Large intestine (tissue), 3 donors: ENCODE results near the gene FIBCD1. TPM values are rescaled to one million over a fixed set of nuclear protein-coding genes. Genes with fewer than 3 reads are reported as not detected.
"Not testable (repeated sequence)": the region's sequence is repeated elsewhere in the genome, so short reads cannot be mapped to it uniquely, and the experiment has no call there.

Source experiments
- DNase-seq, 2 donors: peaks; one replicate each; pipeline versions ENCODE4 v3.0.0 to v3.0.0-alpha.2; 2013
- H3K27ac ChIP-seq: one replicate; pipeline ENCODE4 v1.5.1; 2013; ENCODE audit warnings: low read length
- H3K27me3 ChIP-seq: 2 replicates; pipeline ENCODE4 v1.6.1; 2013; ENCODE audit warnings: low read length; ENCODE audit not compliant: control insufficient read depth, insufficient read depth
- H3K36me3 ChIP-seq: 2 replicates; pipeline ENCODE4 v1.6.1; 2013; ENCODE audit warnings: low read length; ENCODE audit not compliant: control insufficient read depth, insufficient read depth
- H3K4me1 ChIP-seq: one replicate; pipeline ENCODE4 v1.6.1; 2013; ENCODE audit warnings: low read length; ENCODE audit not compliant: control insufficient read depth, insufficient read depth
- H3K4me3 ChIP-seq: one replicate; pipeline ENCODE4 v1.5.1; 2013; ENCODE audit warnings: low read length
- H3K9me3 ChIP-seq: one replicate; pipeline ENCODE4 v1.6.1; 2013; ENCODE audit warnings: mild to moderate bottlenecking, low read depth, low read length, moderate library complexity; ENCODE audit not compliant: control insufficient read depth
- WGBS: methylation state at CpG from one replicate; pipeline ENCODE4 v1.1.5; 2013; ENCODE audit warnings: low lambda C conversion rate; ENCODE audit not compliant: insufficient coverage; 5-methylcytosine and 5-hydroxymethylcytosine counted together
- polyA plus RNA-seq: library from polyadenylated mRNA; unstranded; fragments of 120-200 nt; gene quantifications from one replicate; pipeline ENCODE4 v1.2.1, GENCODE V29; 2013

The FIBCD1 gene
- polyA plus RNA-seq, 1 donor: 1.5 TPM

DNA sequence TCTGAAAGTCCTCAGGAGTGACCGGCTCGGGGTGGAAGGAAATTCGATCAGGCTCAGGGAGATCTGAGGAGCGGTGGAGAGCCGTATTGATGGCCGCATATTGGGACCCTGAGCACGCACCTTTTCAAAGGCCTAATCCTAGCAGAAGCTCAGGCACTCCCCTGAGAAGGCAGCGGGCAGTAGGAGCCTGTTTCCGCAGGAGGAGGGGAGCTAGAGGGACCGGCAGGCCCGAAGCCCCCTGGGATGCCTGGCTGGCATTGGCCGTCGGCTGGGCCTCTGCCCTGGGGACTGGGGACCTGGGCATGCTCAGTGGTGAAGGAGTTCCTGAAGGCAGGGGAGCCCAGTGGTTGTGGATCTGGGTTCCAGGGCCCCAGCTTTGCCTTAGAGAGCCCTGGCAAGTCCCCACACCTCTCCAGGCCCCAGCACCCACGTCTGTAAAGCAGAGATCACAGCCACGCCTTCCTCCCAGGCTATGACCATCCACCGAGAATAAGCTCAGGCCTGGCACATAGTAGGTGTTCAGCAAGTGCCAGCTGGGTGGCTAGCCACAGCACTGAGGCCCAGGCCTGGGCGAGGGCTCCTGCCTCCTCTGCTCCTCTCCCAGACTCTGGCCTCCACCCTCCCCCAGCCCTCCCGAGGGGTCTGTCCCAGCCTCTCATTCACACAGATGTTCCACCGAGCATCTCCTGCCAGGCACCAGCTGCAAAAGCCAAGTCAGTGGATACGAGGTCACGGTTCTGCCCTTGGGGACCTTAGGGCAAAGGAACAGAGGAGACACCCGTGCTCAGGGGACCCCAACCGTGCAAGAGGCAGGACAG is 25.2 kb downstream of the FIBCD1 start:
- Histone ChIP-seq H3K27me3 (peaks cover 21% of the 10 kb centered on the region), H3K27ac (no peak overlapping the region), H3K9me3 (no peaks in the 10 kb centered on the region), H3K4me3 (no peak overlapping the region), H3K4me1 (no peaks in the 10 kb centered on the region), H3K36me3 (no peaks in the 10 kb centered on the region)
- no CpG with 5 or more reads among the region's 23 CpGs for WGBS
- DNase-seq: no peak

DNA sequence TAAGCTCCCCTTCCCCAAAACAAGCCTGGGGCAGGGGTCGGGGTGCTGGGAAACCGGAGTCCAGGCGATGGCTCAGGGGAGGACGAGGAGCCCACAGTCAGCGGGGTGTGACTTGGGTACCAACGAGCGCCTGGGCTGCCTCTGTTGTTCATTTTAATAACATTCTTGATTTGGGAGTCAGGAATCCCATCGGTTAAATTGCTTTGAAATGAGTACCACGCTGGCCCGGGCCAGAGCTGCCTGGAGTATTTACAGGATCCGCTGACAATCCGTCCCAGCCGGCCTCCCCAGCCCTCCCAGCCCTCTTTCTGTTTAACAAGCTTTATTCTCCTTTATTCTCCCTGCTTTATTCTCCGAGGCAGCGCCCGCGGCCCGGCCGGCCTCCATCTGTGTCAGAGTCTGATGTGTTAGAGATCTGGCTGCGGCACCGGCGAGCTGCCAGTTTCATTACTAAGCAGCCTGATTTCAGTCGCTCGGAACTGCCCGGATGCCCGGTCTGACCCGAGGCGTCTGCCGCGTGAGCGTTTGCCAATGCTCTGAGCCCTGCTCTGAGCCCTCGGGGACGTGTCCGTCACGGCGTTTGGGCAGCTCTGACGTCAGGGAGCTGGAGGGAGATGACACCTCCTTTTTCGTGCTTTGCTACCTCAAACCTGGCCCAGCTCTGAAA is 26.0 kb downstream of the FIBCD1 start:
- no peak for DNase-seq
- Histone ChIP-seq H3K36me3 (no peaks in the 10 kb centered on the region), H3K9me3 (no peaks in the 10 kb centered on the region), H3K27me3 (peaks cover 20% of the 10 kb centered on the region), H3K4me3 (no peak overlapping the region), H3K27ac (no peak overlapping the region), H3K4me1 (no peaks in the 10 kb centered on the region)
- 60% methylated on average over 2 of the region's 38 CpGs for WGBS

DNA sequence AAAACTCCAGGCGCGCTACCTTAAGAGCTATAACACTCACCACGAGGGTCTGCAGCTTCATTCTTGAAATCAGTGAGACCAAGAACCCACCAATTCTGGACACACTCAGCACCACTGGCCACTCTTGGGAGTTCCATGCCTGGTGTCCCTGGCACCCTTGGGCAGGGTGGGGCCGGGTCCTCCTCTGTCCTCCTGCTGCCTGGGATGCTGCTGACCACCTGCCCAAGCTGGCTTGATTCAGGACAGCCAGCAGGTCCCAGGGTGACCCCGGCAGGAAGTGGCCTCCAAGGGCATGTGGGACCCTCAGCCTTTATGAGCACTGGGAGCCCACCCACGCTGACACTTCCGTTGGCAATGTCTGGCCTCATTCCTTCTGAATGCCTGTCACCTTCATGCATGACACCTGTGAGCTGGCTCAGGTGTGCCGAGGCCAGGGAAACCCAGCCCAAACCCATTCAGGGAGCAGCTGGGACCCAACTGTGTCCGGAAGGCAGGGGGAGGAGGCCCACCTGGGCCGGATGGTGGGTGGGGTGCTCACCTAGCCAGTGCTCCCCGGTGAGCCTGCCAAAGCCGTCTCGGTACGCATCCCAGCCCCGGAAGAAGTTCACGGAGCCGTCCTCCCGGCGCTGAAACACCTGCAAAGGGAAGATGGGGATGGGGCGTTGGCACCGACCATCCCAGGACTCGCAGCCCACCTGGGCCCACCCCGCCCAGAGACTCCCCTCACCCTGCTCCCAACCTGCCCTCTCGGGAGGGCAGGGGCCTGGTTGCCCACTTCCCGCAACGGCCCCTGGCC is 27.6 kb downstream of the FIBCD1 start:
- H3K27me3 ChIP-seq: peaks cover 20% of the 10 kb centered on the region
- H3K27ac ChIP-seq: no peak overlapping the region
- no peaks in the 10 kb centered on the region for H3K36me3 ChIP-seq
- DNase-seq: no peak
- H3K4me1 ChIP-seq: no peaks in the 10 kb centered on the region
- no peaks in the 10 kb centered on the region for H3K9me3 ChIP-seq
- no peak overlapping the region for H3K4me3 ChIP-seq
- no CpG with 5 or more reads among the region's 26 CpGs for WGBS

DNA sequence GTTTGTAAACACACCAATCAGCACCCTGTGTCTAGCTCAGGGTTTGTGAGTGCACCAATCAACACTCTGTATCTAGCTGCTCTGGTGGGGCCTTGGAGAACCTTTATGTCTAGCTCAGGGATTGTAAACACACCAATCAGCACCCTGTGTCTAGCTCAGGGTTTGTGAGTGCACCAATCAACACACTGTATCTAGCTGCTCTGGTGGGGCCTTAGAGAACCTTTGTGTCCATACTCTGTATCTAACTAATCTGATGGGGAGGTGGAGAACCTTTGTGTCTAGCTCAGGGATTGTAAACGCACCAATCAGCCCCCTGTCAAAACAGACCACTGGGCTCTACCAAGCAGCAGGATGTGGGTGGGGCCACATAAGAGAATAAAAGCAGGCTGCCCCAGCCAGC is 28.4 kb downstream of the FIBCD1 start:
- peaks cover 23% of the 10 kb centered on the region for H3K27me3 ChIP-seq
- WGBS: no CpG with 5 or more reads among the region's 1 CpG

DNA sequence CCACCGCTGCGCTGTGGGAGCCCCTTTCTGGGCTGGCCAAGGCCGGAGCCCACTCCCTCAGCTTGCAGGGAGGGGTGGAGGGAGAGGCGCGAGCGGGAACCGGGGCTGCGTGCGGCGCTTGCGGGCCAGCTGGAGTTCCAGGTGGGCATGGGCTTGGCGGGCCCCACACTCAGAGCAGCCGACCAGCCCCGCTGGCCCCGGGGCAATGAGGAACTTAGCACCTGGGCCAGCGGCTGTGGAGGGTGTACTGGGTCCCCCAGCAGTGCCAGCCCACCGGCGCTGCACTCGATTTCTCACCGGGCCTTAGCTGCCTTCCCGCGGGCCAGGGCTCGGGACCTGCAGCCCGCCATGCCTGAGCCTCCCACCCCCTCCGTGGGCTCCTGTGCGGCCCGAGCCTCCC is 29.0 kb downstream of the FIBCD1 start:
- not testable (repeated sequence) for H3K9me3 ChIP-seq, H3K4me3 ChIP-seq, H3K27ac ChIP-seq, H3K4me1 ChIP-seq, DNase-seq, H3K36me3 ChIP-seq
- H3K27me3 ChIP-seq: peaks cover 25% of the 10 kb centered on the region
- whole genome bisulfite sequencing: no CpG with 5 or more reads among the region's 27 CpGs

More for the DNA sequence above, 28.4 kb downstream of the FIBCD1 start:
- H3K27ac ChIP-seq, H3K9me3 ChIP-seq, H3K4me1 ChIP-seq, H3K4me3 ChIP-seq, H3K36me3 ChIP-seq, DNase-seq: not testable (repeated sequence)

DNA sequence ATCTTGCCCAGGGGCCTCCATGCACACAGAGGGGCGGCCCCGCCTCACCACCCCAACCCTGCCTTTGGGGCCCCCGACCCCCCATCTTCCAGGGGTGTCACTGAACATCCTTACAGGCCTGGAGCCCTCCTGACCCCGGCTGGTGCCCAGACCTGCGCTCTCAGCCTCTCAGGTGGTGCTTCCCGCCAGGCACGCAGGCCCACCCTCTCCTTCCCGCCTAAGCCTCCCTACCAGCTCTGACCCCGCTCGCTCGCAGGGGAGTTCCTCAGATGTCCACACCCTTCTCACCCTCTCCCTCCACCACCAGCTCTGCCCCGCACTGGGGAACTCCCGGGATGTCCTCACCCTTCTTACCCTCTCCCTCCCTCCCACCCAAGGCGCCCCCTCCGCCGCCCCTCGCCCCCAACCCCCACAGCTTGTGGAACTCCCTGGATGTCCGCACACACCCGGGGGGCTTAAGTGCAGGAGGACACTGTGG is 30.1 kb downstream of the FIBCD1 start:
- no peaks in the 10 kb centered on the region for H3K36me3 ChIP-seq
- H3K27ac ChIP-seq: no peak overlapping the region
- H3K4me3 ChIP-seq: no peak overlapping the region
- no peak for DNase-seq
- H3K9me3 ChIP-seq: no peaks in the 10 kb centered on the region
- H3K4me1 ChIP-seq: no peaks in the 10 kb centered on the region
- H3K27me3 ChIP-seq: peaks cover 20% of the 10 kb centered on the region
- no CpG with 5 or more reads among the region's 19 CpGs for WGBS

DNA sequence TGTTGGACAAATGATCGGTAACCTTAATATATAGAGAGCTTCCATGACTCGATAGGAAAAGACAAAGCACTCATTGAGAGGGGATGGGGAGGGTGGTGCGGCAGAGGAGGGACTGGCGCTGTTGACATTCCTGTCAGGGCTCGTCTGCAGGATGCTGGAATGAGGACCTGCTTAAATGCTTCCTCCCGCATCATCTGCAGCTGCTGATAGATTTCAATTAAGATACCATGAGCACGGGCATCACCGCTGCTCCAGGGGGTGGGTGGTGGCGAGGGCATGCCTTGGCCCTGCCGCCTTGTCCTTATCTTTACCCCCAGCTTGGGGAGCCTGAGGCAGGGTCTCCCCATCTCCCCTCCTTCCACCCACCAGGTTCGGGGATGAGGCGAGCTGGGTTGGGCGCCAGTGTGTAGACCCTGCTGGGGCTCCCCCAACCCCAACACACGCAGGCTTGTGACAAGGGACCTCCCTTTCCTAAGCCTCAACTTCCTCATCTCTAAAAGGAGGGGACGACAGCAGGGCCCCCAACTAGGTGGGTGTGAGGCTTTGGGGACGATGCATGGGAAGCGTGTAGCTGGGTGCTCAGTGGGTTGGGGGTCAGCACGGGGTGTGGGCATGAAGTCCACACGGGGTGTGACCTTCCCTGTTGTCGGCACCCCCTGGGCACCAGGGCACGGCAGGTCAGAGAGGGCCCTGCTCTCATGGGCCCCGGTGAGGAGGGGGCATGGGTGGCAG is 30.7 kb downstream of the FIBCD1 start:
- Histone ChIP-seq H3K4me3 (no peak overlapping the region), H3K4me1 (no peaks in the 10 kb centered on the region), H3K36me3 (no peaks in the 10 kb centered on the region), H3K27ac (no peak overlapping the region), H3K27me3 (peaks cover 17% of the 10 kb centered on the region), H3K9me3 (no peaks in the 10 kb centered on the region)
- WGBS: no CpG with 5 or more reads among the region's 22 CpGs
- no peak for DNase-seq

DNA sequence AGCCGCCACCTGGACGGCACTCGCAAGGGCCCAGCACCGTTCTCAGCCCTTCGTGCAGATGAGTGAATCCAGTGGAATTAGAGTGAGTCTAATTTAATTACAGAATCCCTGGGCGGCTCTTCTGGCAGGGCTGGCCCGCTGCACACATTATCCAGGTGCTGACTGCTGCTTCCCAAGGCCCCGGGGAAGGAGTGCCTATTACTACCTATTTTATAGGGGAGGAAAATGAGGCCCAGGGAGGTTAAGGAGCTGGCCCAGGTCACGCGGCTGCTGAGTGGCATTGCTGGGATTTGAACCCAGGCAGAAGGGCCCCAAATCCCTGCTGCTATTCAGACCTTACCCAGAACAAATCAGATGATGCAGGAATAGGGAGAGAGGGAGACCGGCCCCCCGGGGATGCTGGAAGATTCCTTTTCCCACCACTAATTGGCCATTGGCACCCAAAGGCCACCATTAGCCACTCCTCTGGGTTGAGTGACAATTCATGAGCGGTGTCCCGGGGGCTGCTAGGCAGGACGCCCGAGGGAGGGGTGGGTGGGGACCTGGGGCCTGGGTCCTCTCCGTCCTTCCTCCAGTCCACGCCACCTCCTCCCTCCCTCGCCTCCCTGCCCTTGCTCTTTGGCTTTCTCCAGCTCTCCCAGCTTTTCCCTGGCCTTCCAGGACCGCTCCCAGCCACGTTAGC is 32.2 kb downstream of the FIBCD1 start:
- WGBS: 54% methylated on average over 3 of the region's 21 CpGs
- Histone ChIP-seq H3K27ac (no peak overlapping the region), H3K9me3 (no peaks in the 10 kb centered on the region), H3K36me3 (no peaks in the 10 kb centered on the region), H3K4me3 (no peak overlapping the region), H3K27me3 (peaks cover 12% of the 10 kb centered on the region), H3K4me1 (no peaks in the 10 kb centered on the region)
- DNase-seq: no peak

DNA sequence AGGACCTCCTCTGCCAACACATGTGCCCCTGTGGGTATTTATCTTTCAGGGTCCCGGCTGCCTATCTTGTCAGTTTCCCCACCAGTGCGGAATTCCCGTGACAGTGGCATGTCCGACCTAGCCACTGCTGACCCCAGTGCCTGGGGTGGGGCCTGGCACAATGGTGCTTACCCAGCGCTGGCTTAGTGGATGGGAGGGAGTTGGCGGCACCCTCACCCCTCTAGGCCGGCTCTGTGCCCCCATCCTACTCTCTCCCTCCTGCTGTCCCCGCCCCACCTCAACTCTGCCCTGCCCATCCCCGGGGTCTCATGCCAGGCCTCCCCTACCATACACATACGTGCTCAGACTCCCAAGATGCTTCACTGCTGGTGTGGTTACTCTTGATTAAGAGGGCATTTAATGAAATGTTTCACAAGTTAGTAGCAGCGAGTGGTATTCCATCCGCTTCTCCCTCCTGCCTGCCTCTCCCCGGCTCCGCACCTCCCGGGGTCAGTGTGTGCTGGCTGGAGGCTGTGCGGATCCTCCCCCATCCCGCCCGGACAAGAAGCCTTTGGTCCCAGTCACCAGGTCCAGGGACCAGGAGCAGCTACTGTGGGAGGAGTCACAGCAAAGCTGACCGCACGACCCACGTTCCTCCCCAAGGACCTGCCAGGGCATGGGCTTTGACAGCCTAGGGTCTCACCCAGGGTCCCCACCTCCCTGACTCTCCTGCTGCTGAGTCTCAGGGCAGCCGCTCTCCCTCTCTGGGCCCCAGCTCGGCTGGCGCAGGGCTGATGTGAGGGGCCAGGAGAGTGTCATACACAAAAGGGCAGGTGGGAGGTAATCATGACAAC is 32.9 kb downstream of the FIBCD1 start:
- Histone ChIP-seq H3K27me3 (peaks cover 16% of the 10 kb centered on the region), H3K9me3 (no peaks in the 10 kb centered on the region), H3K36me3 (no peaks in the 10 kb centered on the region), H3K4me1 (no peaks in the 10 kb centered on the region), H3K27ac (no peak overlapping the region), H3K4me3 (no peak overlapping the region)
- WGBS: 80% methylated on average over 2 of the region's 24 CpGs
- no peak for DNase-seq
